ENCODE results near the gene GRM5. TPM values are rescaled to one million over a fixed set of nuclear protein-coding genes. Genes with fewer than 3 reads are reported as not detected.

Gene GRM5
- total RNA-seq, 4 donors from 2014 or later: 0.09 TPM; not detected in 3

GRCh38 chr11:88779577-88779976, 286.2 kb downstream of the GRM5 start:
- intact Hi-C loops (cut with DNase I): no loop called here
- DNase-seq: no peak
- TF ChIP-seq POLR2A (IDR thresholded peaks at IDR 0.05) (no peak), CTCF (IDR thresholded peaks at IDR 0.05) (no peak)
- 53 to 55% methylated on average over 4 of the region's 4 CpGs for WGBS, 2 donors
- H3K4me1 ChIP-seq: no peaks in the 10 kb centered on the region
- H3K36me3 ChIP-seq: no peaks in the 10 kb centered on the region
- H3K27ac ChIP-seq: no peak overlapping the region
- no peaks in the 10 kb centered on the region for H3K9me3 ChIP-seq
- H3K4me3 ChIP-seq: no peak overlapping the region
- no peaks in the 10 kb centered on the region for H3K27me3 ChIP-seq

GRCh38 chr11:88770475-88771079, 295.2 kb downstream of the GRM5 start:
- Histone ChIP-seq H3K27me3 (no peaks in the 10 kb centered on the region), H3K27ac (no peak overlapping the region), H3K9me3 (no peaks in the 10 kb centered on the region), H3K4me1 (no peaks in the 10 kb centered on the region), H3K36me3 (no peaks in the 10 kb centered on the region), H3K4me3 (no peak overlapping the region)
- intact Hi-C loops (cut with DNase I): no loop called here
- DNase-seq: no peak
- WGBS, 2 donors: 57 to 62% methylated on average over 3 of the region's 3 CpGs
- no peak for TF ChIP-seq POLR2A (IDR thresholded peaks at IDR 0.05)
- TF ChIP-seq CTCF (IDR thresholded peaks at IDR 0.05): no peak

- no peaks in the 10 kb centered on the region for H3K4me1 ChIP-seq
- no peak overlapping the region for H3K4me3 ChIP-seq
- no peak for TF ChIP-seq CTCF (IDR thresholded peaks at IDR 0.05)
- TF ChIP-seq POLR2A (IDR thresholded peaks at IDR 0.05): no peak
- 82 to 89% methylated on average over 4 of the region's 4 CpGs for WGBS, 2 donors
- no peaks in the 10 kb centered on the region for H3K9me3 ChIP-seq
- no peaks in the 10 kb centered on the region for H3K27me3 ChIP-seq
- no peak overlapping the region for H3K27ac ChIP-seq
- H3K36me3 ChIP-seq: no peaks in the 10 kb centered on the region
- intact Hi-C loops (cut with DNase I): no loop called here
- DNase-seq: no peak
Measured at GRCh38 chr11:88744140-88744539, 321.6 kb downstream of the GRM5 start.

GRCh38 chr11:88739524-88739923, 326.3 kb downstream of the GRM5 start:
- Histone ChIP-seq H3K4me1 (no peaks in the 10 kb centered on the region), H3K36me3 (no peaks in the 10 kb centered on the region), H3K27ac (no peak overlapping the region), H3K27me3 (no peaks in the 10 kb centered on the region), H3K9me3 (no peaks in the 10 kb centered on the region), H3K4me3 (no peak overlapping the region)
- no peak for DNase-seq
- intact Hi-C loops (cut with DNase I): no loop called here
- WGBS, 2 donors: 69 to 82% methylated on average over 8 of the region's 8 CpGs
- TF ChIP-seq CTCF (IDR thresholded peaks at IDR 0.05) (no peak), POLR2A (IDR thresholded peaks at IDR 0.05) (no peak)

GRCh38 chr11:88709567-88709966, 356.2 kb downstream of the GRM5 start:
- WGBS, 2 donors: 22 to 43% methylated on average over 1 of the region's 1 CpG
- DNase-seq: no peak
- TF ChIP-seq POLR2A (IDR thresholded peaks at IDR 0.05): no peak
- no peak for TF ChIP-seq CTCF (IDR thresholded peaks at IDR 0.05)
- Histone ChIP-seq H3K27me3 (no peaks in the 10 kb centered on the region), H3K27ac (no peak overlapping the region), H3K9me3 (no peaks in the 10 kb centered on the region), H3K4me3 (no peak overlapping the region), H3K36me3 (no peaks in the 10 kb centered on the region), H3K4me1 (peaks cover 0 to 11% (median 0%) of the 10 kb centered on the region in 3 donors)
- intact Hi-C loops (cut with DNase I): no loop called here

Measured in esophagus squamous epithelium (tissue), 5 donors.